Head of caudate nucleus (tissue), 42 donors: ENCODE measurements around the gene GABRE.

Experiments
- DNase-seq, 42 donors: peaks; one replicate each; pipeline versions ENCODE4 v3.0.0 to v3.0.0-alpha.2; 2020 to 2021; ENCODE audit warnings: mixed read lengths in 7 of 42
- intact Hi-C: fragments of 100-400 bp; cut with DNase I; formaldehyde crosslinking; loops from one replicate; pipeline ENCODE4 v1.15.0; 2022

The GABRE gene, protein sequence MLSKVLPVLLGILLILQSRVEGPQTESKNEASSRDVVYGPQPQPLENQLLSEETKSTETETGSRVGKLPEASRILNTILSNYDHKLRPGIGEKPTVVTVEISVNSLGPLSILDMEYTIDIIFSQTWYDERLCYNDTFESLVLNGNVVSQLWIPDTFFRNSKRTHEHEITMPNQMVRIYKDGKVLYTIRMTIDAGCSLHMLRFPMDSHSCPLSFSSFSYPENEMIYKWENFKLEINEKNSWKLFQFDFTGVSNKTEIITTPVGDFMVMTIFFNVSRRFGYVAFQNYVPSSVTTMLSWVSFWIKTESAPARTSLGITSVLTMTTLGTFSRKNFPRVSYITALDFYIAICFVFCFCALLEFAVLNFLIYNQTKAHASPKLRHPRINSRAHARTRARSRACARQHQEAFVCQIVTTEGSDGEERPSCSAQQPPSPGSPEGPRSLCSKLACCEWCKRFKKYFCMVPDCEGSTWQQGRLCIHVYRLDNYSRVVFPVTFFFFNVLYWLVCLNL

DNA sequence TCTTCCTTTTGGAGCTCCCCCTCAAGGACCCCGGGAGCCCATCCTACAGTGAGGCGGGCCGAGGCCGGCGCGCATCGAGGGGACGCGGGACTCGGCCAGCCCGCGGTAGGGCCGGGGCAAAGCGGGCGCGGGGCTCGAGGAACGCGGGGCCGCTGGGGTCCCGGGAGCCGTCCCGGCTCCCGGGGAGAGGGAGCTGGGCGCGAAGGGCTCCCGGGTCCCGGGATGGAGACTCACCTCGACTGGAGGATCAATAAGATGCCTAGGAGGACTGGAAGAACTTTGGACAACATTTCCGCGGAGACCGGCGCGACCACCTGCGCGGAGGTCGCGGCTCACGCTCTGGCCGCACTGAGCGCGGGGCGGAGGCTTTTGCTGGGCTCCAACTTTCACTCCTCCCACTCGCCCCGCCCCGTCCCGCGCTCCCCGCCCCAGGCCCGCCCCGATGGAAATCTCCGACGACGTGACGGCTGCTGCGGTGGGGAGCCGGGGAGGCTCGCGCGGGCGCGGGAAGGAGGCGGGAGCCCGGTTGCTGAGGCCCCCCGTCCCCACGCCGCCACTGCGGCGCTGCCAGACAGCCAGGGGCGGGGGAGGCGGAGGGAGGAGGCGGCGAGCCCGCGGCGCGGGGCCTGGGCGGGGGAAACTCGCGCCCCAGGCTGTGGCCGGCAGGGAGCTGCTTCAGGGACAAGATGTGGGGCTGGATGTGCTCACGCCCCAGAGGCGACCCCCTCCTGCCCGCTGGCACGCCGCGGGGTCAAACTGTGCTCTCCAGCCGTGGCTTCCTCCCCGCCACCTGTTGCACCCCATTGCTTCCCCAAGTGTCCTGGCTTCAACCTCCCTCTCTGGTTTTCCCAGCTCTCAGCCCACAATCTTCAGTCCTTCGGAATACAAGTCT, at the start of gene GABRE:
GABRE (minus strand) TSS at position 341 of the 892 bp plus-strand sequence; CDS start at position 290, 51 bp downstream.
- DNase-seq: peak in 5 of 42 donors; percentile 1 to 19 (median 7)

DNA sequence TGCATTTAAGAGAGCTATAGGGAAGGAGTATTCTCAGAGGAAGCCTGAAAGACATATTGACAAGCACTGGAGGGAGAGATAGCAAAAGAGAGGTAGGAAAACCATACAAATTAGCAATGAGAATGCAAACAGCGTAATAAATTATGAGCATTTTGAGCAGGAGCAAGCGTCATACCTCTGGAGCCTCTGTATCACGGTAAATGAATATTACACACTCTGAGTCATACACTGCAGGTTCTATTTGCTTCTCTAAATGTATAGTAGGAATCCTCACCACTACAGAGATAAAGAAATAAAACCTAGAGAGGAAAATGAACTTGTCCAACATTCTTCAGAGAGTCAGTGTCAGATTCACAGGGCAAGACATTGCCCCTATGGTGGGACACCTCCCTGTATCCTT, 46.4 kb upstream of the GABRE start:
- DNase-seq: no peak
- intact Hi-C loops: no loop called here

More for the DNA sequence above, at the start of gene GABRE:
- intact Hi-C loops: no loop called here

DNA sequence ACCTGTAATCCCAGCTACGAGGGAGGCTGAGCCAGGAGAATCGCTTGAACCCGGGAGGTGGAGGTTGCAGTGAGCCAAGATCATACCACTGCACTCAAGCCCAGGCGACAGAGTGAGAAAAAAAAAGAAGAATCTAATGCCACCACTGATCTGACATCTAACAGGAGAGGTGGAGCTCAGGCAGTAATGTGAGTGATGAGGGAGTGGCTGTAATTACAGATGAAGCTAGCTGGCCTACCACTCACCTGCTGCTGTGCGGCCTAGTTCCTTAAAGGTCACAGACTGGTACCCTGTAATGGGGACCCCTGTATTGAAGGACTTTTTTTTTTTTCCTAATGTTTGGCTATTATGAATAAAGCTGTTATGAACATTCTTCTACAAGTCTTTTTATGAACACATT, 25.3 kb upstream of the GABRE start:
- DNase-seq: no peak
- intact Hi-C loops: no loop called here

DNA sequence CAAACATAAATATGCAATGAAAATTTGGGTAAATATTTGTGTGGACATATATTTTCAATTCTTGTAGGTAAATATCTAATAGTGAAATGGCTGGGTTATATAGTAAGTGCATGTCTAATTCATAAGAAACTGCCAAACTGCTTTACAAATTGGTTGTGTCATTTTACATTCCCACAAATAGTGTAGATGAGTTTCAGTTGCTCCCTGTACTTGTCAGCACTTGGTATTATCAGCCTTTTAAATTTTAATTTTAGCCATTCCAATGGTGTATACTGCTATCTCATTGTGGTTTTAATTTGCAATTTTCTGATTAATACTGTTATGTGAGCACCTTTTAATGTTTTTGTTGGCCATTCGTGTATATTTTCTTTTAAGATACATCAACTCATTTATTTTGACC, 23.1 kb upstream of the GABRE start:
- intact Hi-C loops: no loop called here
- no peak for DNase-seq

DNA sequence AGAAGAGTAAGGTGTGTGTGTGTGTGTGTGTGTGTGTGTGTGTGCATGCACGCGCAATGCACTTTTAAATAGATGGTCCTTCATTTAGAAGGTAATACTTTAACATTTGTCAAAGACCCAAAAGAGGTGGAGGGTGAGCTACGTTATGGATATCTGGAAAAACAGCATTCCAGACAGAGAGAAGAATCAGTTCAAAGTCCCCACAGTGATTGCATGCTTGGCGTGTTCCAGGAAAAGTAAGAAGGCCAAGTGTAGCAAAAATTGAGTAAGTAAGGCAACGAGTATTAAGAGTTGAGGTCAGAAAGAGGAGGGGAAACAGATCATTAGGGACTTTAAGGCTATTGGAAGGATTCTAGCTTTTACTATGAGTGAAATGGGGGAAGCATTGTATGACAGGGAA, 21.9 kb upstream of the GABRE start:
- intact Hi-C loops: no loop called here
- DNase-seq: no peak

DNA sequence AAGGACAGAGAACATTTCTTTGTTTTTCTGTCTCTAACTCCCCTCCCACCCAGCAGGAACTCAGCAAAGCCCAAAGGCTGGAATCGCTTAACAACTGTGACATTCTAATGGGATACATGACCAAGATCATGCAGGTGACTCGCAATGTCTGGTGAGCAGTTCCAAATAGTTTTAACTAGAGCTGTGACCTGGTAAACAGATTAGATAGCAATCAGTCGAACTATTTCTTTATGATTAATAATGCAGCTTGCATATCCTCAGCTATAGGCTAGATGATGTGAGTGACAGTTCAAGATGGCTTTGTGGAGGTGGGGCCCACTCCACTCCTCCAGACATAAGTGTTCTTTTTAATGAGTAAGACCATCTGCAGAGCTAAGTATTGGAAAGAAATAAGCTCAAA, 20.0 kb upstream of the GABRE start:
- intact Hi-C loops: no loop called here
- DNase-seq: no peak

DNA sequence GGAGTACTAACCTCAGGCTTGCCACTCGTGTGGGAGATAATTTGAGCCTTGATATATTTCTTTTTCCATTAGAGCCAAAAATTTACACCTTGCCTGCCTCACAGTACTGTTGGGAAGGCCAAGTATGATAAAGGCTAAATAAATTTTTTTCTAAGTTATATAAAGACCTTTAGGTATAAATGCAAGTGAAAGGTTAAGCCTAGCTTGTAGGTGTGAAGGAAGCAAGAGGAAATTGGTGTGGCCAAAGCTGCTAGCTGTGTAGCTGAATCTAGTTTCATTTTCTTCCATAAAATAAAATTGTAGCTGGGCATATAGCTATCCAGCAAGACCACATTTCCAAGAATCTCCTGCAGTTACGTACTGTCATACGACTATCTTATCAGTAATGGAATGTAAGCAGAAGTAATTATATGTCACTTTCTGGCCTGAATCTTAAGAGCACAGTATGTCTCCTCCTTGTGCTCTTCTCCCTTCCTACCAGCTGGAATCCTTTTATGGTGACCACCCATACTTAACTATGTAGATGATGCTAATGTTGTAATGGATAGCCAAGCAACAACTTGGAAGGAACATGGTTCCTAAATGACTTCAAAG, 14.3 kb upstream of the GABRE start:
- intact Hi-C loops: no loop called here
- DNase-seq: no peak

DNA sequence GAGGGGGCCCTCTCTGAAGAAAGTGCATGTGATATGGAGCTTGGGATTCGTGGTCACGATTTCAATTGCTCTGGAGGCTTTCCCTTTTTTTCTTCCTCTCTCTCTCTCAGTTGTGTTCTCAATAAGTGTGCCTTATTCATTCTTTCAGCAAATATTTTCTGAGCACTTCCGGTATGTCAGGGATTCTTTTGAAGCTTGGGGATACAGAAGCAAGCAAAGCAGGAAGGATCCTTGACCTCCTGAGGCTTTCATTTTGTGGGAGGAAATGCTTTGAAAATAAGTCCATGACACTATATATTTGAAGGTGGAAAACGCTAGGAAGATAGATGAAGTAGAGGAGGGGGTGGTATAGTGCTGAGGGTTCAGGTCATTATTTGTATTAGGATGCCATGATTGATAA, 12.6 kb upstream of the GABRE start:
- intact Hi-C loops: no loop called here
- DNase-seq: no peak

DNA sequence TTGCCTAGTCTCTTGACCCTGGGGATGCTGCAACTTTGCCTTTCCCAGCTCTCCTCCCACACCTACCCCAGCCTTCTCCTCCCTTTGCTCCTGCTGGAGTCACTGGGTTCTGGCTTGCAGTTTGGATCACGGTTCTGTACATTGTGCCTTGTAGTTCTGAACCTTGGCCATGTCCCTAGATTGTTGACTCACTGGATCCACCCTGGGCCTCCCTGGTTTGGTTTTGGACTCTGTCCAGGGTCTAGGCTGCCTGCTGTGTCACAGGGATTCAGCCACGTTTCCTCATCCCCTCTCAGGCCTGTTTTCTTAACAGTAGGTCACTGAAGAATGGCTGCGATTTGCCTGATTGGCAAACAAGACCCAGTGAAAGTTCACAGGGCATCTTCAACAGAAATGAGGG, 11.5 kb upstream of the GABRE start:
- DNase-seq: no peak
- intact Hi-C loops: no loop called here

DNA sequence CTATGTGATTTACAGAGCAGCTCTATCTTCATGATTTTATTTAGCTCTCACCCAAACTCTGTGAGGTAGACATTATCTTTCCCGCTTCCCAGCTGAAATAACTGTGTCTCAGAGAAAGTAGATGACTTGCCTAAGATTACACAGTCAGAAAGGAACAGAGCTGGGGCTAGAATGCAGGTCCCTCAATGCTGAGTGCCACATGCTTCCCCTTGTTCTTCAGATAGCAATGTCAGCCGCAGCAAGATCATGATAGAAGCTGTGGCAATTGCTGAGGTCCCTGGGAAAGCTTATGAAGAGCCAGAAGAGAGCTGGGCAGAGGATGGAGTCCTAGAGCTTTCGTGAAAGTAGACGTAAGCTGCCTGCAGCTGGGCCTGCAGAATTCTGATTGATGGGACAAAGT, 11.1 kb upstream of the GABRE start:
- intact Hi-C loops: no loop called here
- no peak for DNase-seq

DNA sequence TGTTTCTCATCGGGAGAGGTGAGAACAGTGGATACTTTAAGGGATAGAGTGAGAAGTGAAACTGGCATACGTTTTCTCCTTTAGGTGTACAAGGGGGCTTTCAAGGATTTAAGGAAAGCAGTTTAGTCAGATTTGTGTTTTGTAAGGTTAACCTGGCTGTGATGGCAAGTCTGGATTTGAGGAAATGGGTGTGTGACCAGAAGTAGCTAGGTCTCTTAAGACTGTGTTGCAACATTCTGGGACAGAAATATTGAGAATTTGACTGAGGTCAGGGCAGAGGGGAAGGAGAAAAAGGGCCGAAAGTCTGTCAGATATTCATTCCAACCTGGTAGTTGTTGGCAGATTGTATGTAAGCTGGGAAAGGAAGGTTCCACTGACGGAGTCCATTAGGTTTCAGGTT, 10.4 kb upstream of the GABRE start:
- DNase-seq: no peak
- intact Hi-C loops: no loop called here

DNA sequence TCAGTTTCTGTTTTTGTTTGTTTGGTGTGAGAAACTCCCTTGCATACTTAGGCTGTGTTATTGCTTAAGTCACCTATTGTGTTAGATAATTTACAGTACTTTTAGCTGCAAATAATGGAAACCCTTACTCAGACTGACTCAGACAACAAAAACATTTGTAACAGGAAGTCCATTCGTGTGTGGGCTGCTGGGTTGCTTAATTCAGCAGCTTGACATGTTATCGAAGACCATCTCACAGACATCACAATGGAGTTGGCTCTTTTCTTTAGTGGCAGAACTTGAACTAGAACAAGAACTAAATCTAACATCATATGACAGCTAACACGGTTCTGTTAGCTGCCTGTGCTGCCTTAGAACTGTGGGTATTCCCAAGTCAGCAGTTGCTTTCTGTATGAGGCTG, 9.9 kb upstream of the GABRE start:
- DNase-seq: no peak
- intact Hi-C loops: no loop called here

DNA sequence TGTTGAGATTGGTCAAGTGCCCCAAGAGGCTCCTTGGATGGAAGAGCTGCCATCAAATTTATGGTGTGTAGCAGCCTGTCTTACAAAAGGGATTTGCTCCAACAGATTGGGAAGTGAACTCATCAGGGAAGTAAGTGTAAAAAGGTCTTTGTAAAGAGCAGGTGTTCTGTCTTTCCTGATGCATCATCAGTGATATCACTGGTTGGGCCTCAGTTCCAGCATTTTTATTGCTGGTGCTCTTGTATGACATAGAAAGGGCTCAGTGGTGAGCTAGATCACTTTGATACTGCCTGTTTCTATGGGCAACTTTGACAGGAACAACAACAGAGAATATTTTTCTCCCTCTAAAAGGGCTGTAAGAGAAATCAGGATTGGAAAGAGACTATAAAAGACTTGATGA, 8.7 kb upstream of the GABRE start:
- intact Hi-C loops: no loop called here
- no peak for DNase-seq

DNA sequence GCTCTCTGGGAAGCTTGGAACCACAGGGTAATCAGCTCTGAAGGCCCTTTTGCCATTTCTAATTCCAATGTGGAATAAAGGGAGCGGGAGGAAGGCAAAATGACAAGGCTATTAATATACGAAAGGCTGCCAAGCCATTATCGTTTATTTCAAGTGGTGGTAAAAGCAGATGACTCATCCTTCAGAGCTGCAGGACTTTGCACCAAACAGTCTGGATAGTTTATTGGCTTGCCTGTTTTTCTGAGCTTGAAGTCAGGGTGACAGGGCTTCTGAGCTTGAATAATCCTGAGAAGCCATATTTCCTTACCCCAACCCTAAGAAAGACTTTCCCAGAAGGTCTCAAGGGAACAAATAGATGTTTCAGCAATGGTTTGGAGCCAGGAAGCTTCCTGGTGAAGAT, 7.7 kb upstream of the GABRE start:
- no peak for DNase-seq
- intact Hi-C loops: no loop called here

DNA sequence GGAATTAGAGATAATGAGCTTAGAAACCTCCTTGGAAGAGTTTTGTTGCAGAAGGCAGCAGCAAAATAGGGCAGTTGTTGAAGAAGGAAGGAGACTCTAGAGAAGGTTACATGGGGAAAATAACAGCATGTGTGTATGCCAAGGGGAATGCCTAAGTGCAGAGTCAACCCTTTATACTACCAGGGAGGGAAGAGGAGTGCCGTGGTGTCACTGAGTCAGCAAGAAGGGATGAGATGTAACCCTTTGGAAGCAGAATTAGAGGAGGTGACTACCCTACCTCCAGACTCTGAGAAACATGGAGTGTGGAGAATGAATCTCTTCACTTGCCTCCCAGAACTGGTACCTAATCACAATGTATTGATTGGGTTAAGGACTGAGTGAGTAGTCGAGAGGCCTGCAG, 6.7 kb upstream of the GABRE start:
- no peak for DNase-seq
- intact Hi-C loops: no loop called here

DNA sequence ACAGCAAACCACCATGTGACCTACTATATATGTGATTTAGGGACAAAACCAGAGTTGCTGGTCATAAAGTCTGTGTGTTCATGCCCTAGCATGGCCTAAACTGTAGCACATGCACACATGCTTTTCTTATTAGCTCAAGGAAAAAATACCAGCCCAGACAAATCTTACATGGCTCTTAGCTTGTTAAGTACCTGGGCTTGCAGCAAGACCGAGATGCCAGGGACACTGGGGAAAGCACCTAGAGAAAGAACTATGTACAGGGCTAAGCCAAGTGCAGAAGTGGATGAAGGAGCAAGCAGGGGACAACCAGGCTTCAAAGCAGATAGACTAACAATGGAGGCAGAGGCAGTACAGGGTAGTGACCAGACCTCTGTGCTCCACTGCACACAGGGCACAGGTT, 3.4 kb upstream of the GABRE start:
- intact Hi-C loops: no loop called here
- no peak for DNase-seq

DNA sequence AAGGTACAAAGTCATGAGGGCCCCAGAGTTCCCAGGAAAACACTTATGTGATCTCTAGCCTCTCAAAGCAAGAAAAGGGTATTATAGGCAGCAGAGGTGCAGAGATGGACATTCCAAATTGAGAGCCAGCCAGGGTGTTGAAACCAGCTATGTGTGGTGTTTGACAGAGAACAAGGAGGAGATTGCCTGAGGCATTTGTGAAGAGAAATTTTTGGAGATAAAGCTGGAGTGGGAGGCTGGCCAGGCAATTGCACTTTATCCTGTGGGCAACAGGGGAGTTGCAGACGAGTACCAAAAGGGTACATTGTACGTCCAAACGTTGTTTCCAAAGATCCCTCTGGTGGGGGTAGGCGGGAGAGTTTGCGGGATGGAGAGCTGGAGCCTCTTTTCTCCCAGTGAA, 2.5 kb upstream of the GABRE start:
- no peak for DNase-seq
- intact Hi-C loops: no loop called here

DNA sequence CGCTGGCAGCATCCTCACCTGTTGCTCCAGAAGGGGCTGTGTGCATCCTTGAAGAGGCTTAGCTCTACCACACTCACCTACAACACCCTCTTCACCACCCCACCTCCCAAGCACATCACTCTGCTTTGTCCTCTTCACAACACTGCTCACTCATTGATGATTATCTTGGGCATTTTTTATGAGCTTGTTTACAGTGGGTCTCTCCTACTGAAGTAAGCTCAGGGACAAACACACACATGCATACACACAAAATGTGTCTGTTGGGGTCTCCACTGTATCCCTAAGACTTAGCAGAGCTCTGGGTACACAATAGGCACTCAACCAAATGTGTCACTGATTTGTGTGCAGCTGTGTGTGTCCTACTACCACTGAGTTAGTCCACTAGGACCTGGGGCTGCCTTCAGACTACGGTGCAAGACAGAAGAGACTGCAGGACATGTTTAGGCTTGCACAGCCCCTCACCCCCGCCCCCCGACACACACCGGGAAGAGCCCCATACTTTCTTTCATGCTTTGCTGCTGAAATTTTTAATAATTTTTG, 1.3 kb upstream of the GABRE start:
- intact Hi-C loops: no loop called here
- no peak for DNase-seq

DNA sequence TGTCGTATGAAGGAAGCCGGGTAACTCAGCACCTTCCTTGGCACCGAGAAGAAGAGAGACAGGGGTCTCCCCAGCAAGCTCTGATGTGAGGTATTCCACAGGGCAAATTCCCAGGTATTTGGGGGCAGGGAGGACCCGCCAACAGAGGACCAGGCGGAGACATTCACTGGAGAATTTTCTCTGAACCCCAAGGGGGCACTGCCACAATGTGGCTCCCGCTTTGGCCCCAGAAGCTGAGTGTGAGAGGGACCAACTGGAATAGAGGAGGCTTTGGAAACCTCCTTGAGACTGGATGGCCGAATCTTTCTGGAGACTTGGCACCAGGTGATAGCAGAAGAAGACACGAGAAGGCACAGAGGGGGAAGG, 735 bp upstream of the GABRE start:
- DNase-seq: no peak

DNA sequence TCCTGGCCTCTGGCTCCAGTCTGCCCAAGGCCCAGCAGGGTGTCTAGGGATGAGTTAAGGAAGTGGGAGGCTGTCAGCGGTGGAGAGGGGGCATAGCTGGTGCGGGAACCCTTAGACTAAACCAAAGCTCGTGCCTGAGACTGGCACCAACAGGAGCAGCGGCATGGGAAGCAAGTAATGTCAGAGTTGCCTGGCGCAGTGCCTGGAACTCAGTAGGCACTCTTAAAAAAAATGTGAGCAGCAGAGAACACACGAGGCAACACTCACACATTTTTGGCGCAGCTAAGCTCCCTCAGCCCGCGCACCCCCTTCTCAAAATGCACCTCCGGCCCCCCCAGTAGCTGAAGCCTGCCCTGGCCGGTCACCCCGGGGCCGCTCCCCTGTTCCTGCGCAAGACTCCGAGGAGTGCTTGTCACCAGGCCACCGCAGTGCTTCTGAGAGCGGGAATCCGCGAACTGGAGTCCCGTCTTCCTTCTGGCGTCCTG, 583 bp downstream of the GABRE start:
- DNase-seq: peak in 1 of 42 donors; percentile 1
- intact Hi-C loops: no loop called here

More for the DNA sequence above, 735 bp upstream of the GABRE start:
- intact Hi-C loops: no loop called here
